Right lobe of liver (tissue), 6 donors: ENCODE results near the gene NUDT22. TPM values are rescaled to one million over a fixed set of nuclear protein-coding genes. Genes with fewer than 3 reads are reported as not detected.
A peak's percentile ranks its signal among the peaks of the same experiment; 100 is the strongest.

Experiments
- ATAC-seq, 4 donors: fragments of 200-7000 bp; cut with Tn5 transposase; one replicate each; pipeline ENCODE4 v1.9.1; 2020; ENCODE audit warnings: mild to moderate bottlenecking in 4 of 4, moderate library complexity in 4 of 4
- DNase-seq, 3 donors: peaks; one replicate each; pipeline ENCODE4 v3.0.0-alpha.2; 2020
- H3K27ac ChIP-seq, 3 donors: fragments of 200-600 bp; one replicate each; pipeline ENCODE4 v1.8.0; 2022
- H3K27me3 ChIP-seq, 2 donors: fragments of 200-600 bp; one replicate each; pipeline ENCODE4 v1.8.0; 2022
- H3K36me3 ChIP-seq, 4 donors: fragments of 200-600 bp; sonication (generic) in 1 of 4; one replicate each; pipeline versions ENCODE4 v1.5.1 to v1.8.0; 2017 to 2022; ENCODE audit warnings: control low read depth in 1 of 4
- H3K4me1 ChIP-seq, 4 donors: fragments of 200-600 bp; sonication (generic) in 1 of 4; one replicate each; pipeline versions ENCODE4 v1.5.1 to v1.8.0; 2017 to 2022; ENCODE audit warnings: control low read depth in 1 of 4
- H3K4me3 ChIP-seq, 3 donors: fragments of 200-600 bp; one replicate each; pipeline ENCODE4 v1.8.0; 2022
- H3K9me3 ChIP-seq, 4 donors: fragments of 200-600 bp; sonication (generic) in 1 of 4; one replicate each; pipeline versions ENCODE4 v1.5.1 to v1.8.0; 2017 to 2022; ENCODE audit warnings: control low read depth in 1 of 4
- CTCF ChIP-seq, 4 donors: fragments of 200-600 bp in 3 of 4; fragments of 450-650 bp in 1 of 4; IDR thresholded peaks; one replicate each; pipeline versions ENCODE4 v1.5.1 to v1.8.0; 2016 to 2022; ENCODE audit warnings: antibody characterized with exemption in 4 of 4, mild to moderate bottlenecking in 2 of 4
- POLR2A ChIP-seq: fragments of 450-650 bp; IDR thresholded peaks from one replicate; pipeline ENCODE4 v1.6.1; 2017; ENCODE audit warnings: antibody characterized with exemption, mild to moderate bottlenecking
- WGBS: methylation state at CpG from one replicate; pipeline ENCODE4 v1.1.6; 2018; ENCODE audit warnings: low coverage, low lambda C conversion rate; ENCODE audit not compliant: insufficient coverage; ENCODE audit errors: missing lambda C conversion rate; 5-methylcytosine and 5-hydroxymethylcytosine counted together
- intact Hi-C, 2 donors: fragments of 100-400 bp; cut with DNase I; formaldehyde crosslinking; loops; one replicate each; pipeline versions ENCODE4 v1.11.2 to v1.14.1; 2022
- total RNA-seq, 6 experiments: library from RNA; depleted of rRNA in 2 of 6; stranded (reverse); fragments of >200 nt in 2 of 6; fragmentation: NEBNext Ultra II Directional in 3 of 6; extraction: Animal tissue kit (Norgen Biotek cat#: 25700) in 3 of 6; gene quantifications; one replicate each; pipeline versions ENCODE4 v1.1.0 to v1.2.4, GENCODE V29; 2016 to 2023
- donor health status: DM: no; HTN: yes; CAD: no.
- donor health status: DM: no; HTN: no; CAD: no.
- donor health status: DM: no; HTN: no; CAD: no.
- donor health status: DM: no; HTN: yes; CAD: no.
- donor health status: DM: no; HTN: yes; CAD: no.

NUDT22 gene
- total RNA-seq, 6 experiments from 2014 or later = 23.2 to 46.7 (median 32.1) TPM

DNA sequence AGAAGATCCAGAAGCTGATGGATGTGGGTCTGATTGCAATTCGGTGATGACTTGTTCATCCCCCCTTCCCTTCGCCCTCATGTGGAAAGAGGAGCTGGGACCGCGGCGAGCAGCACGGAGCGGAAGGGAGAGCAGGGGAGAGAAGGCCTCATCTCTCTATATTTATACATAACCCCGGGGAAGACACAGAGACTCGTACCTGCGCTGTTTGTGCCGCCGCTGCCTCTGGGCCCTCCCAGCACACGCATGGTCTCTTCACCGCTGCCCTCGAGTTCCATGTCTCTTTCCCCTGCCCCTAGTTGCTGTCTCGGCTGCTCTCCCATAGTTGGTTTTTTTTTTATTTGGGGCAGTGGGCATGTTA is 22.0 kb upstream of the NUDT22 start:
- H3K27ac ChIP-seq = no peak overlapping the region
- 82% methylated on average over 10 of the region's 16 CpGs for WGBS
- H3K9me3 ChIP-seq = no peaks in the 10 kb centered on the region
- H3K36me3 ChIP-seq = peaks cover 12 to 69% (median 23%) of the 10 kb centered on the region in 4 donors
- TF ChIP-seq POLR2A (no peak), CTCF (IDR thresholded peaks at IDR 0.05) (no peak)
- no peak for ATAC-seq
- H3K4me3 ChIP-seq = no peak overlapping the region
- no peak for DNase-seq
- intact Hi-C loops = no loop called here
- peaks cover 0 to 6% (median 0%) of the 10 kb centered on the region in 4 donors for H3K4me1 ChIP-seq
- H3K27me3 ChIP-seq = no peaks in the 10 kb centered on the region

- DNase-seq = peak; percentile 79 to 85 (median 81)
- H3K4me3 ChIP-seq = no peak overlapping the region
- peak overlapping the region in 2 of 3 donors; percentile 13 to 36 for H3K27ac ChIP-seq
- intact Hi-C loops = no loop called here
- peak; percentile 57 to 67 (median 58) for ATAC-seq
- peaks cover 12 to 66% (median 22%) of the 10 kb centered on the region in 4 donors for H3K36me3 ChIP-seq
- peaks cover 0 to 6% (median 0%) of the 10 kb centered on the region in 4 donors for H3K4me1 ChIP-seq
- WGBS = 39% methylated on average over 6 of the region's 7 CpGs
- no peaks in the 10 kb centered on the region for H3K27me3 ChIP-seq
- no peaks in the 10 kb centered on the region for H3K9me3 ChIP-seq
- TF ChIP-seq POLR2A = no peak
- TF ChIP-seq CTCF (IDR thresholded peaks at IDR 0.05) = peak; percentile 49 to 68 (median 65)
Observed at GRCh38 chr11:64204464-64204989, 21.5 kb upstream of the NUDT22 start.

DNA sequence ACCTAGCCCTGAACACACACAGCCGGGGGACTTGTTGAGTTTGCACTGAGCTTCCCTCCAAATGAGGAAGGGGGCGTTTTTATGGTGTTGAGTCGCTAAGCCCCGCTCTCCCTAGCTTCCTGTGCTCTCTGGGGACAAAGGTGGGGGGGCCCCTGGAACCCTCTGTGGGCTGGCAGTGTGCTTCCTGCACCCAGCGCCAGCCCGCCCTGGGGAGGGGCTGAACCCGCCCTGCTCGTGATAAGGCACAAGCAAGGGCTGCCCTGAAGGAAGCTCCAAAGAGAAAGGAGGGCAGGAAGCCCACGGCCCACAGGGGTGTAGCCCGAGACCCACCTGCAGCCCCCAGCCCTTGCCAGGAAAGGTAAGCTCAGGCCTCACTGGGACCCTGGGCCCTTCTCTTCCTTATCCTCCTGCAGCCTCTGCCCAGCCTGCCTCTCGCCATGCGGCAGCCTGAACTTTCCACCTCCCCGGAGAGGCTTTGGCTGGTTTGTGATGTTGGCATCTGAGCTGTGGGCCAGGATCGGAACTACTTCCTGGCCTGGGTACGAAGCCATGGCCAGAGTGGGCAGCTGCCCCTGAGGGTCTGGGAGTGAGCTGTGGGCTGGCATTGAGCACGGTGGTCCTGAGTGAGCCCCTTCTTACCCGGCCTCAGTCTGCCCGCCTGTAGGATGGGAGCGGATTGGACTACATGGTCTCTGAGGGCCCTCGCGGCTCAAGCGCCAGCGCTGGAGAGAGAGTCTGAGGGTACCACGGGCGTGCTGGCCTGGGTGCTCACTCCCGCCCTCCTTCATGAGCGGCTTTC is 19.4 kb upstream of the NUDT22 start, which contains the start of gene FERMT3:
Gene FERMT3 (plus strand): TSS at position 265 of the 799 bp plus-strand sequence. CDS start 644 bp downstream, outside the sequence.
- Histone ChIP-seq H3K9me3 (no peaks in the 10 kb centered on the region), H3K4me1 (peaks cover 0 to 6% (median 0%) of the 10 kb centered on the region in 4 donors), H3K36me3 (peaks cover 12 to 54% (median 17%) of the 10 kb centered on the region in 4 donors), H3K27ac (peak within 1 kb of the TSS; percentile 68 to 88 (median 85)), H3K27me3 (no peaks in the 10 kb centered on the region), H3K4me3 (peak within 1 kb of the TSS; percentile 25 to 48 (median 37))
- ATAC-seq (peak; percentile 45 to 59 (median 53)), DNase-seq (peak; percentile 72 to 81 (median 80))
- 17% methylated on average over 1 of the region's 27 CpGs for WGBS
- TF ChIP-seq POLR2A = no peak
- TF ChIP-seq CTCF (IDR thresholded peaks at IDR 0.05) = no peak
- intact Hi-C loops = no loop called here

- 30% methylated on average over 21 of the region's 30 CpGs for WGBS
- Histone ChIP-seq H3K27ac (peak overlapping the region; percentile 68 to 88 (median 85)), H3K4me1 (peaks cover 0 to 6% (median 0%) of the 10 kb centered on the region in 4 donors), H3K9me3 (no peaks in the 10 kb centered on the region), H3K4me3 (peak overlapping the region; percentile 25 to 48 (median 37)), H3K27me3 (no peaks in the 10 kb centered on the region), H3K36me3 (peaks cover 12 to 45% (median 15%) of the 10 kb centered on the region in 4 donors)
- DNase-seq = peak; percentile 71 to 79 (median 76)
- intact Hi-C loops = no loop called here
- peak; percentile 46 to 66 (median 56) for ATAC-seq
- no peak for TF ChIP-seq CTCF (IDR thresholded peaks at IDR 0.05)
- peak; percentile 42 for TF ChIP-seq POLR2A
Observed at GRCh38 chr11:64207256-64208085, 18.6 kb upstream of the NUDT22 start.
